ENCODE data around the gene PPP1R8.

GRCh38 chr1:27789540-27790041, 41.0 kb upstream of the PPP1R8 start:
- TF ChIP-seq POLR2AphosphoS5 (IDR thresholded peaks at IDR 0.05) = no peak
- TF ChIP-seq POLR2A (IDR thresholded peaks at IDR 0.05) = no peak
- TF ChIP-seq CTCF (IDR thresholded peaks at IDR 0.05) = no peak
